HG03432 (cell line): ENCODE data around the gene TRMT10A.
"Not testable (repeated sequence)": the region's sequence is repeated elsewhere in the genome, so short reads cannot be mapped to it uniquely, and the experiment has no call there.

Experiments used
- ATAC-seq: cut with Tn5 transposase; IDR thresholded peaks from one replicate; pipeline ENCODE4 v1.9.1; 2021; ENCODE audit warnings: mild to moderate bottlenecking, moderate library complexity; ENCODE audit not compliant: unreplicated experiment

TRMT10A gene

DNA sequence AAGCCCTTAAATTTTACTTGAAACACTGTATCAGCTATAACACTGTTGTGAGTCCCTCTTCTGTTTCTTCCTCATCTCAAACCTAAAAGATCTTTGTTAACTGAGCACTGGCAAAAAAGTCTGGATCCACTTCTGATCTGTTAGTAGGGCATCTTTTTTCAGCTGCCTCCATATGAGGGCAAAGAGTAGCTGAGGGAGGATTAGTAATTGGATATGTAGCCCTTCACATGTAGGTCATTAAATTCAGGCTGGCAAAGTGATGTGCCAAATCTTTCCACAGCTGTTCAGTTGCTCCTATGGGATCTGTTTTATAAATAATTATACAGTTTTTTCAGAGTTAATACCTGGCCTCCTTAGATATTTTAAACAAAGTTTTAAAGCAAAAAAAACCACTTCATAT is 1.1 kb upstream of the TRMT10A start:
- no peak for ATAC-seq

GRCh38 chr4:99552872-99553271 is 11.0 kb downstream of the TRMT10A start:
- no peak for ATAC-seq

GRCh38 chr4:99540277-99540939 is 23.4 kb downstream of the TRMT10A start:
- ATAC-seq: no peak

GRCh38 chr4:99537674-99538073 is 26.2 kb downstream of the TRMT10A start:
- ATAC-seq: no peak

GRCh38 chr4:99536848-99537247 is 27.0 kb downstream of the TRMT10A start:
- no peak for ATAC-seq

DNA sequence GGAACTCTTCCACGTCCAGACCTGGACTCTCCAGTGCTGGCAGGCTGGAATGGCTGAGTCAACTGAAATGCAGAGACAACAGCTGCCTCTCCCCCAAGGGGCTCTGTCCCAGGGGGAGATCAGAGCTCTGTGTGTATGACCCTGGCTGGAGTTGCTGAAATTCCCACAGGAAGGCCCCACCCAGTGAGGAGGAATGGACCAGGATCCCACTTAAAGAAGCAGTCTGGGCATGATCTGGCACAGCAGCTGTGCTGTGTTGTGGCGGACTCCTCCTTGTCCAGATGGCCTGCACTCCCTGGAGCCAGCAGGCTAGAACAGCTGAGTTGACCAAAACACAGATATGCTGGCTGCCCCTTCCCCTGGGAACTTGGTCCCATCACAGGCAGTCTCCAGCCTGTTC is 27.6 kb downstream of the TRMT10A start:
- no peak for ATAC-seq

- not testable (repeated sequence) for ATAC-seq
Measured at GRCh38 chr4:99534699-99535098, 29.1 kb downstream of the TRMT10A start.

- no peak for ATAC-seq
Measured at GRCh38 chr4:99529956-99530355, 33.9 kb downstream of the TRMT10A start.

- no peak for ATAC-seq
Measured at GRCh38 chr4:99529228-99529627, 34.6 kb downstream of the TRMT10A start.

DNA sequence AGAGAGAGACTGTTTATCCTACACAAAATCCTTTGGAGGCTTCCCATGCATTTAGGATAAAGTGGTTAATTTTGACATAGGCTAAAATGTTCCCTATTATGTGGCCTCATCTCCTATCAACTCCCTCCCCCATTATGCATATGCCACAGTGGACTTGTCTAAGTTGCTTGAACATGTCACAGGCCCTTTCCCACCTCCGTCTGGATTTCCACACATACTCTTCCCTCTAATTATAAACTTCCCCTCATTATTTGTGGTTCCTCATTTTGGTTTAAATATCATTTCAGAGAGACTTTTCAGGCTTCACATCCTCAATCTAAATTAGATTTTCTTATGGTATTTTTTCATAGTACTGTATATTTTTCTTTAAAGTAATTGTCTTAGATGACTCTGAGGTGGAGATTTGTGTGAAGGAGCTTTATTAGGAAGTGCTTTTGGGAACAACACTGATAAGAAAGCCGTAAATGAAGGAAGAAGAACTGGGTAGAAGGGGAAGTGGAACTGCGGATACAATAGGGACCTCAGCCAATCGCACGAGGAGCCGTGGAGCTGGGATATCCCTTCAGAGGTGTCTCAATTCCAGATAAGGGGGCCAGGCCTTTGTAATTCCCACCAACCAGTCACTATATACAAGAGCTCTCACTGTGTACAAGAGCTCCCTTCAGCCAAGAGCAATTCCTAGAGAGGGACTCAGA is 45.1 kb downstream of the TRMT10A start:
- no peak for ATAC-seq

DNA sequence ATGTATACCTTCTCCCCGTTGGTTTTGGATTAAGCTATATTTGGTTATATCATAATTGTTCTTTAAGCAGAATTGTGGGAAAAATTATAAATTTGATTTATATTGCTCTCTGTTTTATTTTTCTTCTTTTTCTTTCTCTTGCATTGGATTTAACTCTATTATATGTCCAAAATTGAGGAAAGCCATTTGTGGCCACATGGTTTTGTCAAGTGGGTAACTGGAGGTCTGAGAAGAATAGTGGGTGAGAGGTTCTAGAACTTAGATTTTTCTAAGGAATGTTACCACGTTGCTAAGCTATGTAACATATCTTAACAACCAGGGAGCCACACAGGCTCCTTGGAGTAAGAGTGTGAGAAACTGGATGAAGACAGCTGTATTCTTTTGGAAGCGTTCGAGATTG is 53.1 kb downstream of the TRMT10A start, which contains the start of gene C4orf17:
Gene C4orf17 (plus strand): TSS at position 301 of the 400 bp plus-strand sequence. CDS start 2,061 bp downstream, outside the sequence.
- no peak for ATAC-seq

DNA sequence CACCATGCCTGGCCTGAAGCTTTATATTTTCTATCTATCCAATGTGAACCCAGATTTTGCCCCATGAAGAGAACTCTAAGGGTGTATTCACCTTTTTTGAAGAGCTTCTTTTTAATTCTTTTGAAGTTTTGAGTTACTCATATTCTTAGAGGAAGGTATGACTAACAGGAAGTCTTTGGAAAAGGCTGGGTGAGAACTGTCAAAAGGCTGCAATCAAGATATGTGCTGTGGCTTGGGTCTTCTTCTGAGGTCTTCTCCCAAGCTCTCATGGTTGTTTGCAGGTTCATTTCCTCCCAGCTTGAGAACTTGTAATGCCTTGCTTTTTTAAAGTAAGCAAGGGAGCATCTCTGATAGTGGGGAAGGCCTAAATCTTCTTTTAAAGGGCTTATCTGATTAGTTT is 56.1 kb downstream of the TRMT10A start:
- peak; percentile 80 for ATAC-seq

GRCh38 chr4:99507349-99507748 is 56.5 kb downstream of the TRMT10A start:
- peak; percentile 40 for ATAC-seq

DNA sequence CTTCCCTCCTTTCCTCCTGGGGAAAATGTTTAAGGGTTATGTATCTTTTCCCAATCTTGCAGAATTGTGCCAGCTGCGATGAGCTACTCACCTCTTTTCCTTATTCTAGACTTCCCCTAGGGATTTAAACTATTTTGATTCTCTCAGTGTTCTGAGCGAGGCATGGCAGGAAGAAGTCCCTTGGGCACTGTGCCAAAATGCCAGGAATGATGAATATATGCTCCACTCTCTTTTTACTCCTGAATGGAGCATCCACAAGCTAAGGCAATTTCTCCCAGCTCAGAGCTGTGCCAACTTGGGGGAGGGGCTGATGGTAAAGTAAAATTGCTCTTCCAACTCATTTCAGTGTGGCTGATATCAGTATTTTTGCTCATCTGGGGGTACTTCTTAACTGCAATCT is 57.1 kb downstream of the TRMT10A start:
- ATAC-seq: no peak

GRCh38 chr4:99504804-99505502 is 58.9 kb downstream of the TRMT10A start:
- no peak for ATAC-seq
